Occipital lobe (tissue), 3 donors: ENCODE measurements around the gene CACNB3. TPM values are rescaled to one million over a fixed set of nuclear protein-coding genes. Genes with fewer than 3 reads are reported as not detected.
A peak's percentile ranks its signal among the peaks of the same experiment; 100 is the strongest.
"Not testable (repeated sequence)": the region's sequence is repeated elsewhere in the genome, so short reads cannot be mapped to it uniquely, and the experiment has no call there.

Source experiments
- DNase-seq: peaks from one replicate; lab custom pipeline; 2025; lab: John Stamatoyannopoulos, UW
- small RNA-seq: library from RNA; depleted of rRNA; stranded (forward); fragments of <200 nt; gene quantifications from one replicate; pipeline ENCODE3, GENCODE V24; 2014
- total RNA-seq: library from RNA; depleted of rRNA; stranded (reverse); fragments of >200 nt; gene quantifications from one replicate; pipeline ENCODE4 v1.2.3, GENCODE V29; 2014

The CACNB3 gene
- total RNA-seq, 1 donor from 2014 or later: 44.3 TPM

DNA sequence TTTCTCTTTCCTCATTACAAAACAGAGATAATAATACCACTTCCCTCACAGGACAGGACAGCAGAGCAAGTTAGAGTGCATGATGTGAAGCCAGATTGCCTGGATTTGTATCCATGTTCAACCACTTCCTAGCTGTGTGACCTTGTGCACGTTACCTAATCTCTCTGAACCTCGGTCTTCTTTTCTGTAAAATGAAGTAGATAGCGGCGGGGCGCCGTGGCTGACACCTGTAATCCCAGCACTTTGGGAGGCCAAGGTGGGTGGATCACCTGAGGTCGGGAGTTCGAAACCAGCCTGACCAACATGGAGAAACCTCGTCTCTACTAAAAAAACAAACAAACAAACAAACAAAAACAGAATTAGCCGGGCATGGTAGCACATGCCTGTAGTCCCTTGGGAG is 36.6 kb downstream of the CACNB3 start:
- not testable (repeated sequence) for DNase-seq

DNA sequence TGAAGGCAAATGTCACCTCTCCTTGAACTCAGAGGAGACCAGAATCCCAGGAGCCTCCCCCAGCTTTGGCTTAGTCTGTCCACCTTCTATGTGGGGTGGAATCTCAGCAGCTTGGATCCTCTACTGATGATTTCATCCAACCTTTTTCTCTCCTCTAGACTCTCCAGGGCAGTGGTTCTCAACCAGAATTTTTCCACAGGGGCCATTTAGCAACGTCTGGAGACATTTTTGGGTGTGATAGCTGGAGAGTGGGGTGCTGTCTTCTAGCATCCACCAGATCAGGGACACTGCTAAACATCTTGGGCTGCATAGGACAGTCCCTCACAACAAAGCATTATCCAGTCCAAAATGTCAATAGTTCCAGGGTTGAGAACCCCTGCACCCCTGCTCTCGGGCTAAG is 38.1 kb downstream of the CACNB3 start:
- no peak for DNase-seq

DNA sequence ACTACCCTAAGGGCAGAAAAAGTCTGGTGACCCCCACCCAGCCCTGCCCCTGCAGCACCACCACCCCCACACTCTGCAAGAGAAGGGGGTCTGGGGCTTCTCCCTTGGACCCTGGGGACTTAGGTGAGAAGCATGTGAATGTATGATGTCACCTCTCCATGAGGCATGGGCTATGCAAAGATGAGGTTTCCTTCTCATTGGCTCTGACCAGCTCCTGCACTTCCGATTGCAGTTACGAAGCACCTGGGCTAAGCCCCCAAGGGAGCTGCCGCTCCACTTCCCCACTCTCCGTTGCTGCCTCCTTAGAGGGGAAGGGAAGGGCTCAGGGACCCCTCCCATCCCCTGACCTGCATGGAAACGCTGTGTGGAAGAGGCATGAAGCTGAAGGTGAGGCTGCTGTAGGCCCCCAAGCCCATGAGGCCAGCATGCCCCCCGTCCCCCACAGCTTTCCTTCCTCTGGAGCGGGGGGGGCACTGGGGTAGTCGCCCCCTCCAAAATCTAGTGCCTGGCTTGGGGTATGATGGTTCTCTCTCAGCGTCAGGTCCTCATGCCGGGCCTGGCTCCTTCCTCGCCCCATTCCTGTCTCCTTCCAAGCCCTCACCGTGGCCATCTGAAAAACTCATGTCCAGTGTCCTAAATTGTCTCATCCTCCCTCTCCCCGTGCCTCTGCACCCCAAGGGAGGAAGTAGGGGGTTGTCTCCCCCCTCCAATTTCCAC is 39.1 kb downstream of the CACNB3 start:
- no peak for DNase-seq

DNA sequence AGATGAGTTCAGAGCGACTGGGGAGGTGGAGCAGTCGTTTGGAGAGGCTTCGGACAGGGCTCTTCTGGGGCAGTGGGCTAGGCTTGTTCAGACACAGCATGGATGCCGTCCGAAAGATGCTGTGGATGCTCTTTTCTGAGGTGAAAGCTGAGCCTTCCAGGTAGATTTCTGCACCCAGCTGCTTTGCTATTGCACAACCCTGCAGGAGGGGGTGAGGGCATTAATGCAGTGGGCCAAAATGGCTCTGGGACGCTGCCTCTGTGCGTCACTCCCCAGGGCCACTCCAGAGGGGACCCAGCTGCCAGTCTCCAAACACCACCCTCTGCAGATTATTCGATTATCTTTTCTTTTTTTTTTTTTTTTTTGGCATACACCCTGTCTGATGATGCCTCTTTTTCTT is 39.7 kb downstream of the CACNB3 start:
- no peak for DNase-seq

DNA sequence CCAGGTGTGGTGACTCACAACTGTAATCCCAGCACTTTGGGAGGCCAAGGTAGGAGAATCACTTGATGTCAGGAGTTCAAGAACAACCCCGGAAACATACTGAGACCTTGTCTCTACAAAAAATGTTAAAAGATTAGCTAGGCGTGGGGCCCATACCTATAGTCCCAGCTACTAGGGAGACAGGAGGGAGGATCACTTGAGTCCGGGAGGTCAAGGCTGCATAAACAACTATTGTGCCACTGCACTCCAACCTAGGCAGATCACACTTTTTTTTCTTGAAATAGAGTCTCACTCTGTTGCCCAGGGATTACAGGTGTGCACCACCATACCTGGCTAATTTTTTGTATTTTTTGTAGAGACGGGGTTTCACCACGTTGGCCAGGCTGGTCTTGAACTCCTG is 41.3 kb downstream of the CACNB3 start:
- DNase-seq: no peak

DNA sequence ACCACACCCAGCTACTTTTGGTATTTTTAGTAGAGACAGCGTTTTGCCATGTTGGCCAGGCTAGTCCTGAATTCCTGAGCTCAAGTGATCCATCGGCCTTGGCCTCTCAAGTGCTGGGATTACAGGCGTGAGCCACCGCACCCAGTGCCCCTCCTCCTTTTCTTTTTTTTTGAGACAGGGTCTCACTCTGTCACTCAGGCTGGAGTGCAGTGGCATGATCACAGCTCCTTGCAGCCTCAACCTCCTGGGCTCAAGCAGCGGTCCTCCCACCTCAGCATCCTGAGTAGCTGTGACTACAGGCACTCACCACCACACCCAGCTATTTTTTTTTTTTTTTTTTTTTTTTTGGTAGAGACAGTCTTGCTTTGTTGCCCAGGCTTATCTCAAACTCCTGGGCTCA is 41.9 kb downstream of the CACNB3 start:
- not testable (repeated sequence) for DNase-seq

DNA sequence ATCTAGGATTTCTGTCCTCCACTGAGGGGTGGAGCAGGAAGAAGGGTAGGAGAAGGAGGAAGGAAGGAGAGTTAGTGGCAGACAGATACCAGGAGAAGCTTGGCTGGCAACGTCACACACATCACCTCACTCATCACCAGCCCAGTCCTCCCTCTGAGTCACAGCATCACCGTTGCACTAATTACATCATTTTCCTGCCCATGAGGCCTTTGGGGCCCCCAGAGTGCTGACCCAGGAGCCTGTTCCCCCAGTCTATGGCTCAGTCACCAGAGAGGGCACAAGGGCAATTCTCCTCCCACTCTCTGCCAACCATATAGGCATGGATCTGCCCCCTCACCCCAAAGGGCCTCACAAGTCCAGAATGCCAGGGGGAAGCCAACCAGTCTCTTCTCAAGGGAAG is 42.8 kb downstream of the CACNB3 start:
- no peak for DNase-seq

DNA sequence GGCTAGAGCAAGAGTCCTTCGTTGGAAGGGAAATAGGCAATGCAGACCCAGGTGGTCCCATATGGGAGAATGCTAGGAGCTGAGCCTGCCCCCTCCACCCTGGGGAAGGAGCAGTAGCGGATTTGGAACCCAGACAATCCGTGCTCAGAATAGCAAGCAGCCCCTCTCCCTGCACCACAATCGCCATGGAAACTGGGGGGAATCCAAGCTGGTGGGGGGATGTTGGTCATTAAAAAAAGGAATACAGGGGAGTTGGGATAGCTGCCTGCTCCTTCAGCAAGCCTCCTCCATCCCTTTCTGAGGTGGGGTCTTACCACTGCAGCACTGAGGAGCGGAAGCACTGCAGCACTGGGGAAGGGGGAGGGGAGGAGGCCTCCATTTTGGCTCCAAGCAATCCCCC is 44.5 kb downstream of the CACNB3 start:
- DNase-seq: no peak

DNA sequence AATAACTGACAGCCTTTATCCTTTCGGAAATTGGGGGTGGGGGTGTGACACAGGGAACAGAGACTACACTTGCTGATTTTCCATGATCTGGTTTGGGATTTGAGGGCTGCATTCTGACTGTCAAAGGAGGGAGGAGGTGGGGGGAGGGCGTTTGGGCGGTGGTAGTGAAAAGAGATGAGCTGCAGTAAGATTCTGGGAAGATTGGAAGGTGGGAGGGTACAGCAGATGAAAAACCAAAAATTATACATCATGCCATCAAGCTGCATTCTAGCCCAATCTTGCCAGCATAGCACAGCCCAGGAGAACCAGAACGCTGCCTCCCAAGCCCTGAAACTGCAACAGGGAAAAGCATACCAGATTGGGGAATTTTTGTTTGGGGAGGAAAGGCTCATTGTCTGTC is 45.0 kb downstream of the CACNB3 start:
- DNase-seq: no peak

DNA sequence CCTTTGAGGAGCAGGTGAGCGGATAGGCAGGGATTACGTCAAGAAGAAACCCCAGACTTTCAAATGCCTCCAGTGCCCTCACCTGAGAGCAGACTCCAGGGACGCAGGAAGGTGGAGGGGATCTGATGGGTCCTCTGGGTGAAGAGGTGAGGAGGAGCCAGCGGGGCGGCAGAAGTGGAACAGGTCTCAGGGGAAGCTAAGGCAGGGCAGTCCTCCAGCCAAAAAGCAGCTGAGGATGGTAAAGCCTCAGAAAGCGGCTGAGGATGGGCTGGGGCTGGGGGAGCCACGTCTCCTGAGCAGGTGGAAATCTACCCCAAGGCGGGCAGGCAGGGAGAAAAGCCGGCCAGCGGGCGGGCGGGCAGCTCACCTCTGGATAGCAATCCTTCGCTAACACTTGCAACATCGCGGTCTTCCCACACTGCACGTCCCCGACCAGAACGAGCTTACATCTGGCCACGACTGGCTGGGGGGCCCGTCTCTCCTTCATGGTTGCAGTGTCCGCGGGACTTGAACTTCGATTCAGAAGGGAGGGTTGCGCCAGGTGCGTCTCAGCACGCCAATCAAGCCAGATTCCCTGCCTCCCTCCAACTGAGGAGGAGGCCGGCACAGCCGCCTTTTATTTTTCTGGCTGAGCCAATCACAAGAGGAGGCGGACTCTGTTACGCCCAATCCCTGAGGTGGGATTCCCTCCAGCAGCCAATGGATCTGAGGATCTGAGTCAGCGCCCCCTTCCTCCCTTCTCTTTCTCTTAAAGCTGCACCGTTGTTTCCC is 47.2 kb downstream of the CACNB3 start, which contains the start of gene RND1:
TSS of gene RND1 (minus strand) at position 590 of the 771 bp plus-strand sequence. CDS start at position 487, 103 bp downstream.
- DNase-seq: peak; percentile 90

DNA sequence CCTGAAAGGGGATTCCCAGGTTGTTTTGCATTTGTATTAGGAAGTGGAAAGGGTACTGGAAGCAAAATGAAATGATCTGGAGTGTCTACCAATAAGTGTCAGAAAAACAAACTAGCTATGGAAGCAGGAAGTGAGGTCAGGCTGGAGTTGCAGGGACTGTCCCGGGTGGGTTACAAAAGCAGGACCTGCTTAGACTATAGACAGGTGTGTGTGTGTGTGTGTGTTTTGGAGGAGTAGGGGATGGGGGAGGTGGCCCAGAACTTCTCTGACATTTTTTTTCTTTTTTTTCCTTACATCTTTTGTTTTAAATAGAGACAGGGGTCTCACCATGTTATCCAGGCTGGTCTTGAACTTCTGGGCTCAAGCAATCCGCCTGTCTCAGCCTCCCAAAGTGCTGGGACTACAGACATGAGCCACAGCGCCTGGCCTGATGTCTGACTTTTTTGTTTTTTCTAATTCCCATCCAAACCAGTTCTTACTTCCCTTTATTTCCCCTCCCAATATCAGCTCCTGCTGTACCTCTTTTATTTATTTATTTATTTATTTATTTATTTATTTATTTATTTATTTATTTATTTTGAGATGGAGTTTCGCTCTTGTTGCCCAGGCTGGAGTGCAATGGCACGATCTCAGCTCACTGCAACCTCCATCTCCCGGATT is 47.9 kb downstream of the CACNB3 start:
- DNase-seq: no peak

DNA sequence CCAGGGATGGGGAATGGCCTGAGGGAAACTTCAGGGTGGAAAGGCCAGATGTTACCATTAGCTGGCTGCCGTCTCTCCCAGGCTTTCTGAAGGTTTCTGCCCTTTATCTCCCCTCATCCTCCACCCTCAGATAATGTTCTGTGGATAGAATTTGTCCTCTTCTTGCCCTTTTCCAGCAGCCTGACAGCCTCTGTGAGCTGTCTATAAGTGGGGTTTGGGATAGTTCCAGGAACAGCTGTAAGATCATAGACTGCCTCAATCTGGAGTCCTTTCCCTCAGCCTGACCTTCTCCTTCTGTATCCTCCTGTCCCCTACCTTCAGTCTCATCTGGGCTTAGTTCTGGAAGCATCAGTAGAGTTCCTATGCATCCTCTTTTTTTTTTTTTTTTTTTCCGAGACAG is 50.2 kb downstream of the CACNB3 start:
- DNase-seq: no peak

DNA sequence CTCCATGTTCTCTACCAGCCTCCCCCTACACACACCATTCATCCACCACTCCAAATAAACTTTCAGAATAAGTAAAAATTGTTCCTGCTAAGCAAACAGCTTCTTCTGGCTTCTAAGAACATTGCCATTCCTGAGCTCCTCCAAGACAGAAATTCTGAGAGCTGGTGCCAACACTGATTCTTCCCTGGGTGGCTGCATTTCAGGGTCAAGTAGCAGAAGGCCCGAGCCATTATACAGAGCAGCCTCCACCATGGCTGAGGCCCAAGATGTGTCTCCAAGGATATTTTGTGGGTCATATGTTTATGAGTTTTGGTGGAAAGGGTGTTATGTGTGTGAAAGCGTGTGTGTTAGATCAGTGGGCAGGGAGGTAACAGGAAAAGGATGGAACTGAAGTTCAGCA is 50.9 kb downstream of the CACNB3 start:
- DNase-seq: no peak

DNA sequence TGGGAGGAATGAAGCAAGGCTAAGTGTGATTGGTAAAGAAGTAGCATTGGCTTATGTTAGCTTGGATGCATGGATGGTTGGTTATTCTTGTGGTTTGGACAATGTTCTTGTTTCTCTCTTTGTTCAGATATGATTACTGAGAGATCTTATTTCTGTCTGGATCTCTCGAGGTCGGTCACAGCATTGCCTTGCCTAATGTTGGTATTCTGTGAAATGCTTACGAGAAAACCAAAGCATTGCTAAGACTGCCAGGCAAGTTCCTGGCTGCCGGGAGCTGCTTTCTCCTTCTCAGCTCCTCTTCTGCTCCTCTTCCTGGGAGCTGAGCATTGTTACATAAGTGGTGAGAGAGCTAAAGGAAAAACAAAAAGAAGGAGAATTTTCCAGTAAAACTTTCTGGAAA is 54.8 kb downstream of the CACNB3 start:
- no peak for DNase-seq

DNA sequence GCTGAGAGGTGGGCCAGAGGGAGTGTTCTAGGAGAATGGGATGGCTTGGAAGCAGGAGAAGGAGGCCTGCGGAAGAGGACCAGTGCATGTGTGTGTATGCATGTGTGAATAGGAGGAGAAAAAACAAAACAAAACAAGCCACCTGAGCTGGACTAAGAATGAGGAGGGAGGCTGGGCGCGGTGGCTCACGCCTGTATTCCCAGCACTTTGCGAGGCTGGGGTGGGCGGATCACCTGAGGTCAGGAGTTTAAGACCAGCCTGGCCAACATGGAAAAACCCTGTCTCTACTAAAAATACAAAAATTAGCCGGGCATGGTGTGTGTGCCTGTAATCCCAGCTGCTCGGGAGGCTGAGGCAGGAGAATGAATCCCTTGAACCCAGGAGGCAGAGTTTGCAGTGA is 55.2 kb downstream of the CACNB3 start:
- not testable (repeated sequence) for DNase-seq

DNA sequence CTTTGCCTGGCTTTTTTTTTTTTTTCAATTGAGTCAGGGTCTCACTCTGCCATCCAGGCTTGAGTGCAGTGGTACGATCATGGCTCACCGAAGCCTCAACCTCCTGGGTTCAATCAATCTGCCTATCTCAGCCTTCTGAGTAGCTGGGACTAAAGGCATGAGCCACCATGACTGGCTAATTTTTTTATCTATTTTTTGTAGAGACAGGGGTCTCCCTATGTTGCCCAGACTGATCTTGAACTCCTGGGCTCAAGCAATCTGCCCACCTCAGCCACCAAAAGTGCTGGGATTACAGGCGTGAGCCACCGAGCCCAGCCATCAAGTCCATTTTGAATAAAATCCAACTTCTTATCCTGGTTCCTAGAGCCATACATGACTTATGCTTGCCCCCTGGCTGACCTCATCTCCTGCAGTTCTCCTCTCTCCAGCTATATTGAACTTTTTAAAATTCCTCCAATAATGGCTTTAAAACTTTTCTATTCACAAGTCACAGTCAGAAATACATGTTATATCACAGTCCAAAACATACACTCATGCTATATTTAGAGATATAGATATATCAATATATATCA is 57.7 kb downstream of the CACNB3 start:
- DNase-seq: no peak

Small RNA genes within 50 kb of the gene (small RNA-seq; reads per million reads assigned to genes)
- gene MIR4701 (not detected), gene RF00019 (not detected)

Other genes with a start within 250 kb of the CACNB3 start
- gene LALBA, start 248.4 kb upstream of the CACNB3 start, total RNA-seq: 0.47 TPM
- 58.6 TPM for gene KANSL2, start 136.3 kb upstream of the CACNB3 start, total RNA-seq
- 44.0 TPM for gene CCNT1, start 101.8 kb upstream of the CACNB3 start, total RNA-seq
- gene ADCY6, start 29.4 kb upstream of the CACNB3 start, total RNA-seq: 31.5 TPM
- 48.8 TPM for gene DDX23, start 33.7 kb downstream of the CACNB3 start, total RNA-seq
- 22.9 TPM for gene RND1, start 47.4 kb downstream of the CACNB3 start, total RNA-seq
- 3.6 TPM for gene FKBP11, start 107.0 kb downstream of the CACNB3 start, total RNA-seq
- gene ARF3, start 139.0 kb downstream of the CACNB3 start, total RNA-seq: 67.5 TPM
- gene WNT10B, start 153.2 kb downstream of the CACNB3 start, total RNA-seq: 6.2 TPM
- gene WNT1, start 159.8 kb downstream of the CACNB3 start, total RNA-seq: not detected
- 9.2 TPM for gene DDN, start 180.9 kb downstream of the CACNB3 start, total RNA-seq
- 27.9 TPM for gene PRKAG1, start 200.3 kb downstream of the CACNB3 start, total RNA-seq
- 17.6 TPM for gene KMT2D, start 242.3 kb downstream of the CACNB3 start, total RNA-seq